B cell (primary cell): Measurements from ENCODE around the gene TAS1R2.

Source experiments
- CTCF ChIP-seq: fragments of 200-600 bp; IDR thresholded peaks from one replicate; pipeline ENCODE4 v1.8.0; 2022; ENCODE audit warnings: antibody characterized with exemption, mild to moderate bottlenecking
- EZH2 ChIP-seq: IDR thresholded peaks from 2 replicates; pipeline ENCODE4 v1.6.1; 2012; ENCODE audit warnings: borderline replicate concordance, low read depth, mild to moderate bottlenecking, moderate library complexity, low read length; ENCODE audit not compliant: insufficient read depth, poor library complexity, severe bottlenecking

- TF ChIP-seq CTCF = no peak
- no peak for TF ChIP-seq EZH2
Observed at GRCh38 chr1:18830596-18830995, 28.9 kb downstream of the TAS1R2 start.
